Stimulated activated CD4-positive, alpha-beta T cell treated with anti-CD3 and anti-CD28 coated beads, Interleukin-12 subunit alpha, Interleukin-12 subunit beta, amount 100 ng/mL, for 48 hours (primary cell): ENCODE results near the gene UBE2R2.

Experiments used
- DNase-seq, 3 donors: peaks; one replicate each; pipeline ENCODE4 v3.0.0-alpha.2; 2020; ENCODE audit warnings: low read depth in 2 of 3, low spot score in 1 of 3

The UBE2R2 gene

GRCh38 chr9:33880211-33881089, 63.5 kb downstream of the UBE2R2 start:
- no peak for DNase-seq

- no peak for DNase-seq
Measured at GRCh38 chr9:33881635-33882034, 64.7 kb downstream of the UBE2R2 start.

- no peak for DNase-seq
Measured at GRCh38 chr9:33884856-33885701, 68.1 kb downstream of the UBE2R2 start.

GRCh38 chr9:33885948-33886347, 69.0 kb downstream of the UBE2R2 start:
- no peak for DNase-seq

GRCh38 chr9:33893861-33894260, 76.9 kb downstream of the UBE2R2 start:
- no peak for DNase-seq

- DNase-seq: no peak
Measured at GRCh38 chr9:33894316-33894715, 77.4 kb downstream of the UBE2R2 start.

GRCh38 chr9:33903157-33903780, 86.3 kb downstream of the UBE2R2 start:
- no peak for DNase-seq

GRCh38 chr9:33905137-33905536, 88.2 kb downstream of the UBE2R2 start:
- no peak for DNase-seq

GRCh38 chr9:33906769-33907168, 89.8 kb downstream of the UBE2R2 start:
- no peak for DNase-seq

- DNase-seq: no peak
Measured at GRCh38 chr9:33907347-33907746, 90.4 kb downstream of the UBE2R2 start.

- DNase-seq: no peak
Measured at GRCh38 chr9:33908114-33908513, 91.2 kb downstream of the UBE2R2 start.

GRCh38 chr9:33908749-33909148, 91.8 kb downstream of the UBE2R2 start:
- DNase-seq: no peak

- DNase-seq: no peak
Measured at GRCh38 chr9:33913541-33913940, 96.6 kb downstream of the UBE2R2 start.

- DNase-seq: no peak
Measured at GRCh38 chr9:33914887-33915628, 98.1 kb downstream of the UBE2R2 start.

- DNase-seq: no peak
Measured at GRCh38 chr9:33917036-33917435, 100.1 kb downstream of the UBE2R2 start.

- DNase-seq: no peak
Measured at GRCh38 chr9:33919276-33919897, 102.4 kb downstream of the UBE2R2 start.

- peak in 1 of 3 donors; percentile 8 for DNase-seq
Measured at GRCh38 chr9:33921967-33922895, 105.3 kb downstream of the UBE2R2 start.

- no peak for DNase-seq
Measured at GRCh38 chr9:33923079-33923478, 106.1 kb downstream of the UBE2R2 start.

GRCh38 chr9:33923998-33924701, 107.2 kb downstream of the UBE2R2 start:
- DNase-seq: no peak
